Eye (tissue), 1 donor: Measurements from ENCODE around the gene TIGD7.
"Not testable (repeated sequence)": the region's sequence is repeated elsewhere in the genome, so short reads cannot be mapped to it uniquely, and the experiment has no call there.

Experiments used
- DNase-seq: peaks from one replicate; pipeline ENCODE4 v3.0.0-alpha.2; 2015

TIGD7 gene

GRCh38 chr16:3282103-3282729 lies 23.0 kb downstream of the TIGD7 start:
- no peak for DNase-seq

GRCh38 chr16:3281222-3281820 lies 23.9 kb downstream of the TIGD7 start:
- no peak for DNase-seq

- DNase-seq, result no peak
These were observed 28.6 kb downstream of the TIGD7 start for GRCh38 chr16:3276679-3277078.

- no peak for DNase-seq
These were observed 30.3 kb downstream of the TIGD7 start for GRCh38 chr16:3274947-3275346.

GRCh38 chr16:3274490-3274889 lies 30.7 kb downstream of the TIGD7 start:
- DNase-seq, result no peak

- DNase-seq, result not testable (repeated sequence)
These were observed 33.9 kb downstream of the TIGD7 start for GRCh38 chr16:3271281-3271680.

GRCh38 chr16:3270718-3271117 lies 34.5 kb downstream of the TIGD7 start:
- not testable (repeated sequence) for DNase-seq

- no peak for DNase-seq
These were observed 36.9 kb downstream of the TIGD7 start for GRCh38 chr16:3268294-3268693.

- peak; percentile 46 for DNase-seq
These were observed 38.2 kb downstream of the TIGD7 start for GRCh38 chr16:3266873-3267537.

- DNase-seq, result peak; percentile 99
These were observed 40.8 kb downstream of the TIGD7 start for GRCh38 chr16:3264137-3265036.

- DNase-seq, result no peak
These were observed 42.7 kb downstream of the TIGD7 start for GRCh38 chr16:3262517-3262916.

GRCh38 chr16:3259836-3260235 lies 45.4 kb downstream of the TIGD7 start:
- no peak for DNase-seq

- DNase-seq, result no peak
These were observed 48.3 kb downstream of the TIGD7 start for GRCh38 chr16:3256866-3257465.

- no peak for DNase-seq
These were observed 48.9 kb downstream of the TIGD7 start, which contains the start of gene MEFV for GRCh38 chr16:3256146-3256865. Gene MEFV, minus strand, starts transcription at chr16:3256633. Its CDS starts 46 bp downstream, at chr16:3256587.

- DNase-seq, result no peak
These were observed 50.9 kb downstream of the TIGD7 start for GRCh38 chr16:3254309-3254708.

GRCh38 chr16:3252967-3253366 lies 52.3 kb downstream of the TIGD7 start:
- DNase-seq, result no peak

- no peak for DNase-seq
These were observed 55.8 kb downstream of the TIGD7 start for GRCh38 chr16:3249451-3249850.

- DNase-seq, result no peak
These were observed 56.2 kb downstream of the TIGD7 start for GRCh38 chr16:3249020-3249419.
